Measurements from ENCODE around the gene SLC25A6. TPM values are rescaled to one million over a fixed set of nuclear protein-coding genes. Genes with fewer than 3 reads are reported as not detected.
"Not testable (repeated sequence)": the region's sequence is repeated elsewhere in the genome, so short reads cannot be mapped to it uniquely, and the experiment has no call there.

SLC25A6 gene
- total and polyA plus RNA-seq, 2 experiments from 2014 or later: 370 to 592 TPM

- Histone ChIP-seq H3K4me3 (no peak overlapping the region), H3K27me3 (no peaks in the 10 kb centered on the region), H3K9me3 (ENCODE audit: low read depth) (no peaks in the 10 kb centered on the region), H3K4me1 (ENCODE audit: low read depth) (no peaks in the 10 kb centered on the region), H3K36me3 (peaks cover 29% of the 10 kb centered on the region), H3K27ac (no peak overlapping the region)
- TF ChIP-seq CTCF (IDR thresholded peaks at IDR 0.05; ENCODE audit: low read depth, low read length): no peak
- no peak for DNase-seq (ENCODE audit: low read depth in 1 of 2, low spot score in 1 of 2)
These were observed 15.1 kb upstream of the SLC25A6 start for GRCh38 chrX:1407035-1407434.

- H3K36me3 ChIP-seq: peaks cover 28% of the 10 kb centered on the region
- H3K27me3 ChIP-seq; DNase-seq (ENCODE audit: low read depth in 1 of 2, low spot score in 1 of 2); H3K4me1 ChIP-seq (ENCODE audit: low read depth); H3K27ac ChIP-seq; H3K4me3 ChIP-seq; H3K9me3 ChIP-seq (ENCODE audit: low read depth): not testable (repeated sequence)
These were observed 13.9 kb upstream of the SLC25A6 start for GRCh38 chrX:1405769-1406168.

GRCh38 chrX:1403867-1404266 lies 12.0 kb upstream of the SLC25A6 start:
- DNase-seq (ENCODE audit: low read depth in 1 of 2, low spot score in 1 of 2); H3K9me3 ChIP-seq (ENCODE audit: low read depth); H3K4me1 ChIP-seq (ENCODE audit: low read depth); H3K27ac ChIP-seq; H3K27me3 ChIP-seq; H3K4me3 ChIP-seq: not testable (repeated sequence)
- H3K36me3 ChIP-seq: peaks cover 28% of the 10 kb centered on the region

GRCh38 chrX:1403228-1403627 lies 11.3 kb upstream of the SLC25A6 start:
- TF ChIP-seq CTCF (IDR thresholded peaks at IDR 0.05; ENCODE audit: low read depth, low read length): no peak
- Histone ChIP-seq H3K27me3 (no peaks in the 10 kb centered on the region), H3K4me3 (no peak overlapping the region), H3K36me3 (peaks cover 28% of the 10 kb centered on the region), H3K27ac (no peak overlapping the region), H3K4me1 (ENCODE audit: low read depth) (no peaks in the 10 kb centered on the region), H3K9me3 (ENCODE audit: low read depth) (no peaks in the 10 kb centered on the region)
- DNase-seq (ENCODE audit: low read depth in 1 of 2, low spot score in 1 of 2): no peak

- TF ChIP-seq CTCF (IDR thresholded peaks at IDR 0.05; ENCODE audit: low read depth, low read length): no peak
- Histone ChIP-seq H3K36me3 (peaks cover 17% of the 10 kb centered on the region), H3K4me1 (ENCODE audit: low read depth) (no peaks in the 10 kb centered on the region), H3K9me3 (ENCODE audit: low read depth) (no peaks in the 10 kb centered on the region), H3K27me3 (no peaks in the 10 kb centered on the region), H3K27ac (no peak overlapping the region), H3K4me3 (no peak overlapping the region)
- no peak for DNase-seq (ENCODE audit: low read depth in 1 of 2, low spot score in 1 of 2)
These were observed 9.9 kb upstream of the SLC25A6 start for GRCh38 chrX:1401611-1402430.

GRCh38 chrX:1400742-1401471 lies 9.0 kb upstream of the SLC25A6 start:
- peaks cover 14% of the 10 kb centered on the region for H3K36me3 ChIP-seq
- no peaks in the 10 kb centered on the region for H3K9me3 ChIP-seq (ENCODE audit: low read depth)
- no peak for DNase-seq (ENCODE audit: low read depth in 1 of 2, low spot score in 1 of 2)

More at GRCh38 chrX:1400742-1401471, 9.0 kb upstream of the SLC25A6 start:
- Histone ChIP-seq H3K27me3 (no peaks in the 10 kb centered on the region), H3K27ac (peak overlapping the region; percentile 18), H3K4me1 (ENCODE audit: low read depth) (no peaks in the 10 kb centered on the region), H3K4me3 (no peak overlapping the region)
- TF ChIP-seq CTCF (IDR thresholded peaks at IDR 0.05; ENCODE audit: low read depth, low read length): no peak
